OCI-LY3 (cell line): ENCODE data around the gene SLC7A1.

ENCODE experiments used
- CTCF ChIP-seq: fragments of 200-600, 300-600 bp; sonication (generic); IDR thresholded peaks from 2 replicates; pipeline ENCODE4 v1.5.1; 2014; ENCODE audit warnings: antibody characterized with exemption, low read length, low read depth
- EZH2phosphoT487 ChIP-seq: fragments of 200-600 bp; shearing (Covaris generic); IDR thresholded peaks from 2 replicates; pipeline ENCODE4 v1.6.1; 2018; ENCODE audit warnings: antibody characterized with exemption, mixed run types, low read depth

- TF ChIP-seq CTCF (no peak), EZH2phosphoT487 (no peak)
Measured at GRCh38 chr13:29523199-29523961, 72.1 kb downstream of the SLC7A1 start.
